ENCODE data around the gene MAN2B1.

The MAN2B1 gene

DNA sequence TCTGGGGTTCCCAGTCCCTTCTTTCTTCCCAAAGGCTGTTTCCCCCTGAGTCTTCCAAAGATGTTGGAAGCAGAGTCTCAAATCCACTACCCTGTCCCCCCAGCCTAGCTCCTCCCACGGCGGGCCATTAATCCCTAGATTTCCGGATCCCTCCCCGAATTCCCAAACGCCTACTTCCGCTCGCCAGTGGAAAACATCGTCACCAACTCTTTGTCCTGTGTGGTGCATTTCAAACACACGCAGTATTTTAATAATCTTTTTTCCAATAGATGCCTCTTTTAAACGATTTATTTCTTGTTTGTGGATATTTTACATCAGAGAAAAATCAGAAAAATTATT is 55.2 kb downstream of the MAN2B1 start:
- DNase-seq (ENCODE audit: low read depth): no peak

DNA sequence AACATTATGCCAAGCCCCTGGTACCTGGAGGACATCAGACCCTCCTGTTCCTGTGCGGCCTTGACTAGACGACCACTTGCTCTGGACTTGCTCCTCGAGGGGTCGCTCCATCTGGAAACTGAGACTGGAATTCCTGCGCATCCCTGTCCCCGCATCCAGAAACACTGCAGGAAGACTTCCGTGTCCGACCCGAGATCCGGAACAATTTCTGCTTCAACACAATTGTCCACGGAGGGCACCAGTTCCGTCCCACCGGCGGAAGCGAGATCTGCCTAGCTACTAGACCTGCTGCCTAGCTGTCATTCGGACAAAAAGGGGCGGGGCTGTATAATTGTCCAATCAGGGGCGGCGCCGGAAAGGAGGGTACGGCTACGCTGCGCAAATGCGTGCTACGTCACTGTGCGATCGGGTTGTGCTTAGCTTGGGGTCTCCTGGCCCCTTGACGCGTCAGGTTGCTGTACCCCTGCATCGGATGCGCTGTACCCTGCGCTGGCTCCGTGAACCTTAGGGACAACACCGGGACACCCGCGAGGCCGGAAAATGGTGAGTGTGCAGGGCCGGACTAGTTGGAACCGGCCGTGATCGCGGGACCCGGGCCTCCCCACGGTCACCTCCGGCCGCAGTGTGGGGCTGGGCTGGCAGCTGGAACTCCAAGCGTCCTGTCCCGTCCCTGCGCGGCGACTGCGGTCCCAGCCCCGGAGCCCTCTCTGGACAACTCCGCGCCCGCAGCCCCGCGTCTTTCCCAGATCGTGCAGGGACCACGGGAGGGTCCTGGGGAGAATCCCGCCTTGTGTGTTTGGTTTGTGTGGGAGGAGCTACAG is 55.8 kb downstream of the MAN2B1 start, which contains the start of the genes ZNF490 and ZNF791:
Gene ZNF490 (minus strand): TSS at position 274 of the 821 bp plus-strand sequence. CDS start 133 bp downstream, at position 141.
Gene ZNF791 (plus strand): TSS at position 381 of the 821 bp plus-strand sequence. CDS start 160 bp downstream, at position 541.
- DNase-seq (ENCODE audit: low read depth): peak; percentile 96

DNA sequence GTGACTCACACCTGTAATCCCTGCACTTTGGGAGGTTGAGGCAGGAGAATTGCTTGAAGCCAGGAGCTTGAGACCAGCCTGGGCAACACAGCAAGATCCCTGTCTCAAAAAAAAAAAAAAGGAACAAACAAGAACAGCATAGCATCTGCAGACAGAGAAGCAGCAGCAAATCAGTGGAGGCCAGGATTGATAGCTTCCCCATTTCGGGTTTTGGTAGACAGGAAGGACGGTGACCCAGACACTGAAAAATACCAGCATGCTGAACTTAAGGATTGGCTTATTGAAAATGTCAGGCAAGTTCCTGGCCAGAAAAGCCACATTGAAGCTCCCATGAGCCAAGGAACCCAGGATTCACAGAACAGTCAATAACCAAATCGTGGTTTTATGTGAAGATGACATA is 58.9 kb downstream of the MAN2B1 start:
- DNase-seq (ENCODE audit: low read depth): no peak

DNA sequence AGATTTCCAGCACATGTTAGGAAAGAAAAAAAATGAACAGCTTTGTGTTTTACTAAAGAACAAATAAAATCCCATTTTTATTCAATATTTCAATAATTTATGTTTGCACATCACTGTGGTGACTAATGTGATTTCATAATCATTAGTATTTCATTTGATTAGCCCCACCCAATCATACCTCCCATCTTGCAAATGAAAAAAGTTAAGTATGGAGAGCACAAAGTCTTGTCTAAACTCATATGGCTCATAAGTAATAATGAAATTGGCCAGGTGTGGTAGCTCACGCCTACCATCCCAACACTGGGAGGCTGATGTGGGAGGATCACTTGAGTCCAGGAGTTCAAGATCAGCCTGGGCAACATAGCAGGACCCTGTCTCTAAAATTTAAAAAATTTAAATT is 59.7 kb downstream of the MAN2B1 start:
- no peak for DNase-seq (ENCODE audit: low read depth)

DNA sequence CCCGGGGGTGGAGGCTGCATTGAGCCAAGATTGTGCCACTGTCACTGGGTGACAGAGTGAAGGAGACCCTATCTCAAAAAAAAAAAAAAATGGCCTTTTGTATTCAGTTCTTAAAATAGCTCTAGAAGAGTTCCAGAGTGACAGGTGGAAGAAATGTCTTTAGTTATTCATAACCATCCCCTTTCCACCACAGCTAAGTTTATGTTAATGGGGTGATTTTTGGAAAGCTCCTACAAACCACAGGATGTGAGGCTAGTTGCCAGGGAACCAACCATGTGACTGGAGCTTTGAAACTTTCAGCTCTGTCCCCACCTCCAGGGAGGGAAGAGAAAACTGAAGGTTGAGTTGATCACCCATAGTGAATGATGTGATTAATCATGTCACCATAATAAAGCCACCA is 62.8 kb downstream of the MAN2B1 start:
- DNase-seq (ENCODE audit: low read depth): peak; percentile 47

DNA sequence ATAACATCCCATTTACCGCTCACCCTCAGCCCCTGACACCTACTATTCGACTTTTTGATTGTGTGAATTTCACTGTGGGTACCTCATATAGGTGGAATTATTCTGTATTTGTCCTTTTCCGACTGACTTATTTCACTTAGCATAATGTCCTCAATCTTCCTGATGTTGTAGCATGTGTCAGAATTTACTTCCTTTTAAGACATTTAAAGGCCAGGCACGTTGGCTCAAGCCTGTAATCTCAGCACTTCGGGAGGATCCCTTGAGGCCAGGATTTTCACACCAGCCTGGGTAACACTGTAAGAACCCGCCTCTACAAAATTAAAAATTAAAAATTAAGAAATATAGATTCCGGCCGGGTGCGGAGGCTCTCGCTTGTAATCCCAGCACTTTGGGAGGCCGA is 68.9 kb downstream of the MAN2B1 start:
- DNase-seq (ENCODE audit: low read depth): no peak

DNA sequence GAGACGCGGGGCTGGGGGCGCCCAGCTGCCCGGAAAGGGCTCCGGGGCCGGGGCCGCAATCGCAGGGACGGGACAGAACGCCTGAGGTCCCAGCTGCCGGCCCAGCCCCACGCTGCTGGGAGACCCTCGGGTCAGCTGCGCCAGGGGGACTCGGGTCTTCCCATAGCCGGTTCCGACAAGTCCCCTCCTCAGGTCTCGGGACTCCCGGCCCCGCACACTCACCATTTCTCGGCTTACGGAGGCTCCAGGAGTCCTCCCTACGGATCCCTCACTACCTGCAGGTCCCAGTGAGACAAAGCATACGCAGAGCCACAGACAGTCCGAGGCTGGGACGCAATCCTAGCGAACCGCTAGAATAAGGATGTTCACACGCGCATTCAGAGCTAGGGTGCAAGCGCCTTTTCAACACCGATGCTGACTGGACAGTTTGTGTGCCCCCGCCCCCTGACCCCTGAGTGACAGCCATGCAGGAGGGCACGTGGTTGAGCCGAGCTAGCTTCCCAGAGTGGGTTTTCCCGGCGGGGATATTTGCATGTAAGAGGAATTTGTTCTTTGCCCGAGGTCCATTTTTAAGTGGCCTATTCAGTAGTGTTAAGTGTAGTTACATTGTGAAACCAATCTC is 69.5 kb downstream of the MAN2B1 start:
- DNase-seq (ENCODE audit: low read depth): no peak

All from activated T-cell treated with anti-CD3 and anti-CD28 coated beads for 24 hours (primary cell).